ENCODE measurements around the gene TCF7L1.

TCF7L1 gene

DNA sequence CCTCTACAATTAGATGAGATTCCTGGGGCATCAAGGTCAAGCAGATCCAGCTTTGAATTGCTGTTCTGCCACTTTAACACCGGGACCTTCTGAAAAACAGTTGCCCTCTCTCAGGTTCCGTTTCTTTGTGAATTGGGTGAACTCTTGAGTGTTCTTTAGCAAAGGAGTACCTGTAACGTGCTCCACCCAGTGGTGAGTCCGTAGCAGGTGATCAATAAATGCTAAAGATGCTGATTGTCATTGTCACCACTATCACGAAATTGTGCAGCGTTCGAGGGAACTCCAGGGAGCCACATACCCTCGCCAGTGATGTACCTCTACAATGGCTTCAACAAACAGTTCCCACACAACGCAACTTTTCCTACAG, 81.9 kb downstream of the TCF7L1 start:
- H3K9me3 ChIP-seq: no peaks in the 10 kb centered on the region
- peaks cover 9% of the 10 kb centered on the region for H3K4me1 ChIP-seq
- H3K4me3 ChIP-seq: no peak overlapping the region
- no peak overlapping the region for H3K27ac ChIP-seq
- H3K9ac ChIP-seq: no peak overlapping the region
- no peaks in the 10 kb centered on the region for H3K27me3 ChIP-seq
- no peak for TF ChIP-seq Cebpa-rat (IDR thresholded peaks at IDR 0.05)
- H3K4me2 ChIP-seq: no peak overlapping the region
- no peaks in the 10 kb centered on the region for H4K20me1 ChIP-seq
- no peaks in the 10 kb centered on the region for H3K36me3 ChIP-seq

DNA sequence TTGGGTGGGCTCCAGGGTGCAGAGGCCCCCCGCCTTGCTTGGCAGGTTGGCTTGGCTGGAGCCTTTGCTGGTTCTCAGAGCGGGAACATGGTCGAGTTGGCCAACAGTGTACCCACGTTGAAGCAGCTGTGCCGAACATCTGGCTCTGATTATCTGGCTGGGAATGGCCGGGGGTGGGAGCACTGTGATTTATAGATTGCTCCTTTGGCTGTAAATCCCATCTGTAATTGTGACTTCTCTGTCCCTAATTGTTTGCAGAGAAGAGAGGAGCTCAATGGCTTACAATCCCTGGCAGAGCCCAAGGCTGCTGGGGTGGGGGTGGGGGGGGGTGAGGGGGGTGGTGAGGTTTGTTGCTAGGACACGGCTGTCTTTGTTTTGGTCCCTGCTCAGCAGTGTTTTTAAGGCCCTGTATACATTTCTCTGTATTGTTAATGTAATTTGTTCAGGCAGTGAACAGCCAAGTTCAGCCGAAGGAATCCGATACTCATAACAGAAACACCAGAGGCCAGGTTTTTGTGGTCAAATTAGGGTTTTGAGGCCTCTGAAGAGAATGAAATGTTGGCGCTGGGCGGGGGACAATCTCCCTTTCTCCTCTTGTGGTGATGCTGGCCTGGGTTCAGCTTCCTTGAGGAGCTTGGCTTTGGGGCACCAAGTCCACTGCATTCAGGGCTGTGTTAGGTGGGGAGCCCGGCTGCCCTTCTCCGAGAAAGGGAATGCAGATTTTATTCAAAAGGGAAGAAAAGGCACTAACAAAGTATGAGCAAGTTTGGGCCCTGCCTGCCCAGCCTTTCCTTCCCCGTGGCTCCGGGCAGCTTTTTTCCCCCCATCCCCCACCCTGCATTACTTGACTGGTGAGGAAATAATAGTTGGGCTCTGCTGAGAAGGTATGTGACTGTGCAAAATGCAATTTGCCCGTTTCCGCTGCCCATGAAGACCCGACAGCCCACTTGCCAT, 82.5 kb downstream of the TCF7L1 start:
- TF ChIP-seq Cebpa-rat (IDR thresholded peaks at IDR 0.05): no peak
- H3K4me2 ChIP-seq: no peak overlapping the region
- H3K36me3 ChIP-seq: no peaks in the 10 kb centered on the region
- no peaks in the 10 kb centered on the region for H4K20me1 ChIP-seq
- no peak overlapping the region for H3K4me3 ChIP-seq
- H3K9me3 ChIP-seq: no peaks in the 10 kb centered on the region
- H3K4me1 ChIP-seq: peaks cover 9% of the 10 kb centered on the region
- H3K27me3 ChIP-seq: no peaks in the 10 kb centered on the region
- no peak overlapping the region for H3K9ac ChIP-seq
- H3K27ac ChIP-seq: no peak overlapping the region

DNA sequence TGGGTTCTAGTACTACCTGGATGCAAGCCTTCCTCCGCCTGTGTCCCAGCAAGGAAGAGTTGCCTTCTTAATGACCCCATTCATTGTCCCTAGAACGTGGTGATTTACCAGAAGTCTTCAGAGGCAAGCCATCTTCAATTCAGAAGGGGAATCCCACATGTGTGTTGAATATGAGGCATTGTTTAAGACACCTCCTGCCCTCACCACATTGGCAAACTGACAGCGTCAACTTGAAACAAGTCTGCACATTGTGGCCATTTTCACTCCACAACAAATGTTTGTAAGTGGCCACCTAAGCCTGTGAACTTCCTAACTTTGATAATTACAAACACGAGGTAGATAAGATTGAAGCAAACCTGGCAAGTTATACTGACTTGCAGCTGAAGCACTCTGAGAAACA, 83.7 kb downstream of the TCF7L1 start:
- no peak overlapping the region for H3K9ac ChIP-seq
- H3K4me2 ChIP-seq: no peak overlapping the region
- TF ChIP-seq Cebpa-rat (IDR thresholded peaks at IDR 0.05): no peak
- H3K27me3 ChIP-seq: no peaks in the 10 kb centered on the region
- H3K27ac ChIP-seq: no peak overlapping the region
- H3K9me3 ChIP-seq: no peaks in the 10 kb centered on the region
- H3K4me1 ChIP-seq: peaks cover 9% of the 10 kb centered on the region
- no peaks in the 10 kb centered on the region for H3K36me3 ChIP-seq
- no peaks in the 10 kb centered on the region for H4K20me1 ChIP-seq
- H3K4me3 ChIP-seq: no peak overlapping the region

DNA sequence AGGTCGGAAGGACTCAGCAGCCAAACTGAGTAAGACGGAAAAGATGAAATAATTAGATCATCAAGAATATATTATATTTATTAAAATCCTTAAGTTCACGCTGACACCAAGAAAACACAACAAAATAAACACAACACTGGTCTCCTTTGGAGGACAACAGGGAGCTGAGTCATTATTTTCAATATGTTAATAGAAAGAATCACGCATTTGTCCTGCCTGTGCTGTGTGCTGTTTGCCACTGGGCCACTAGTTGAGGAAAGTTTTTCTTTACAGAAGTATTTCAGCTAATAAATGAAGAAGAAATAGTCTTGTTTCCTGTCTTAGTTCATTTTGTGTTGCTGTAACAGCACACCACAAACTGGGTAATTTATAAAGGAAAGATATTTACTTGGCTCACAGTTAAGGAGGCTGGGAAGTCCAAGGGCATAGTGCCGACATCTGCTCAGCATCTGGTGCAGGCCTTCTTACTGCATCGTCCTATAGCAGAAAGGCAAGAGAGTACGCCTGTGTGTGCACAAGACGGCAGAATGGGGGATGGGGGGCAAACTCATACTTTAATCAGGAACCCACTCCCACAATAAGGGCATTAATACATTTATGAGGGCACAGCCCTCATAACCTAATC, 88.0 kb downstream of the TCF7L1 start:
- Histone ChIP-seq H3K4me2 (no peak overlapping the region), H3K4me1 (no peaks in the 10 kb centered on the region), H3K4me3 (no peak overlapping the region), H3K9ac (no peak overlapping the region), H3K9me3 (no peaks in the 10 kb centered on the region), H3K27ac (no peak overlapping the region), H3K36me3 (no peaks in the 10 kb centered on the region), H3K27me3 (no peaks in the 10 kb centered on the region), H4K20me1 (no peaks in the 10 kb centered on the region)
- TF ChIP-seq Cebpa-rat (IDR thresholded peaks at IDR 0.05): no peak

DNA sequence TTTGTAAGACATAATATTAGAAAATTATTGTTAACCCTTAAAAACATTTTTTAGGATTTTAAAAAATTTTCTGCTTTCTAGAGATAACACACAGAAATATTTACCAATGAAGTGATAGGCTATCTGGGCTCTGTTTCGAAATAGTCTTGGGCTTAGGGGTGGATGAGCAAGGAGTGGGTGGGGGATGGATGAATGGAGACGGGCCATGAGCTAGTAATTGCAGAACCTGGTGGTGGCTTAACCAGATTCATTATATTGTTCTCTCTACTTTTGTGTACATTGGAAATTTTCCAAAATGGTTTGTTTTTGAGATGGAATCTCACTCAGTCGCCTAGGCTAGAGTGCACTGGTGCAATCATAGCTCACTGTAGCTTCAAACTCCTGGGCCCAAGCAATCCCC, 89.6 kb downstream of the TCF7L1 start:
- no peaks in the 10 kb centered on the region for H3K9me3 ChIP-seq
- H3K4me3 ChIP-seq: no peak overlapping the region
- H3K27me3 ChIP-seq: no peaks in the 10 kb centered on the region
- H4K20me1 ChIP-seq: no peaks in the 10 kb centered on the region
- no peak for TF ChIP-seq Cebpa-rat (IDR thresholded peaks at IDR 0.05)
- no peak overlapping the region for H3K9ac ChIP-seq
- no peaks in the 10 kb centered on the region for H3K4me1 ChIP-seq
- no peak overlapping the region for H3K27ac ChIP-seq
- no peaks in the 10 kb centered on the region for H3K36me3 ChIP-seq
- H3K4me2 ChIP-seq: no peak overlapping the region

DNA sequence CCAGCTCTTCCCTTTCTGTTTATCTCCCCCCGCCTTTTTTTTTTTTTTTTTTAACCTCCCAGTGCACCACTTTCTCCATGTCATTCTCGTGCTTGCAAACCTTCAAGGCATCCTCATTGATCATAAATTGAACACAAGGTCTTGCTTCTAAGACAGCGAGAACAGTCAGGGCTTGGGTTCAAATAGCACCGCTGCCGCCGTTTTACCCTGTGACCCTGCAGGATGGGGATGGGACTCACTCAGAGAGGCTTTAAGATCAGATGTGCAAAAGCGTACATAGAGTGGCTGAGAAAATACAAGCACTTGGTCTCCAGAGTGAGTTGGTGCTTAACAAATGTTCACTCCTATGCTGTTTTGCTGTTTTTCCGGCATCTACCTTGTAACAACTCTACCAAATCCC, 93.6 kb downstream of the TCF7L1 start:
- H3K4me3 ChIP-seq: no peak overlapping the region
- no peak overlapping the region for H3K9ac ChIP-seq
- H3K4me1 ChIP-seq: no peaks in the 10 kb centered on the region
- no peaks in the 10 kb centered on the region for H3K27me3 ChIP-seq
- H3K36me3 ChIP-seq: no peaks in the 10 kb centered on the region
- H4K20me1 ChIP-seq: no peaks in the 10 kb centered on the region
- TF ChIP-seq Cebpa-rat (IDR thresholded peaks at IDR 0.05): no peak
- no peak overlapping the region for H3K27ac ChIP-seq
- H3K4me2 ChIP-seq: no peak overlapping the region
- no peaks in the 10 kb centered on the region for H3K9me3 ChIP-seq

DNA sequence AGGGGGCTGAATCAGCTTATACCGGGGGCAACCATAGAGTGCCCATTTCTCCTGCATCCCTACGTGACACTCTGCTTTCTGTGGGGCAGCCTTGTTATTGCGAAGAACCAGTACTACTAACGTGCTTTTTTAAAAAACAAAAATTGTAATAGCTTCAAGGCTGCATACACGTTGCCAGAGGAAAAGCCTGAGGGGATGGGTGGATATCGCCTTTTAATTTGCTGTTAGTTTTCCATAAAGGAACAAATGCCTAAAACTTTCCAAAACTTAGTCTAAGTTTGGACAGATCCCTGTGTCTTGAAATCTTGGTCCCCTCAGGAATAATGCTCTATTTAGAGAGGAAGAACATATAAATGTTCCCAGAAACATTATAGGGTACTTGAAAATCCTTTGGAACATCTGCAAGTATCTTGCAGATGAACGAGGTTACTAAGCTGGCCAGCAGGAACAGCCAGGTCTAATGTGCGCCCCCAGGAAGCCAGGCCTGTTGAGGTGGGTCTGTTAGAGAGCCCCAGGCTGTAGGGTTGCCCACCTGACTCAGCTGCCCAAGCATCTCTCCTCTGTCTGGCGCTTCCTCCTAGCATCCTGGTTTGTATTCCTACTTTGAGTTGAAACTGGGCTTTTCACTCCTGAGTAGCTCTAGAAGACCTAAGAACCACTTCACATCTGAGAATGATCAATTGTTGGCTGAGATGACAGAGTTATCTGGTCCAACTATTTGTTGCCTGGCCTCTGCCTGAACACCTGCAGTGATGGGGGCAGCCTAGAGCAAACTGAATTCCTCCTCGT, 97.7 kb downstream of the TCF7L1 start:
- Histone ChIP-seq H3K36me3 (no peaks in the 10 kb centered on the region), H3K27me3 (no peaks in the 10 kb centered on the region), H3K9me3 (no peaks in the 10 kb centered on the region), H3K27ac (no peak overlapping the region), H3K4me2 (no peak overlapping the region), H3K9ac (no peak overlapping the region), H4K20me1 (no peaks in the 10 kb centered on the region), H3K4me3 (no peak overlapping the region), H3K4me1 (no peaks in the 10 kb centered on the region)
- no peak for TF ChIP-seq Cebpa-rat (IDR thresholded peaks at IDR 0.05)

DNA sequence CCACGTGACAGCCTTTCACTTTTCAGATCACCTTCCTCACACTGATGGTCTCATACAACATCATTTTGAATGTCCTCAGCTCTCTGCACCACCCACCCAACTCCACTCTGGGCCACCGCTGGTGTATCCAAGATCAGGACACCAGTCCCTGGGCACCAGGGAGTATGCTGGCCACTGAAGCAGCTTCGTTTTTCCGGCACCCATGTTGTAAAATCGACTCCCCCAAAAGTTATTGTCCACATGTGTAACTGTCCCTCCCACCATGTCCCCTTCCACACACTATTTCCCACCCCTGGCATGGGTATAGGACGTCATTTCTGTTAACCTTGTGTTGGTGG, 98.2 kb downstream of the TCF7L1 start:
- Histone ChIP-seq H3K4me1 (no peaks in the 10 kb centered on the region), H3K4me3 (no peak overlapping the region), H3K4me2 (no peak overlapping the region), H3K9ac (no peak overlapping the region), H4K20me1 (no peaks in the 10 kb centered on the region), H3K9me3 (no peaks in the 10 kb centered on the region), H3K36me3 (no peaks in the 10 kb centered on the region), H3K27me3 (no peaks in the 10 kb centered on the region), H3K27ac (no peak overlapping the region)
- no peak for TF ChIP-seq Cebpa-rat (IDR thresholded peaks at IDR 0.05)

DNA sequence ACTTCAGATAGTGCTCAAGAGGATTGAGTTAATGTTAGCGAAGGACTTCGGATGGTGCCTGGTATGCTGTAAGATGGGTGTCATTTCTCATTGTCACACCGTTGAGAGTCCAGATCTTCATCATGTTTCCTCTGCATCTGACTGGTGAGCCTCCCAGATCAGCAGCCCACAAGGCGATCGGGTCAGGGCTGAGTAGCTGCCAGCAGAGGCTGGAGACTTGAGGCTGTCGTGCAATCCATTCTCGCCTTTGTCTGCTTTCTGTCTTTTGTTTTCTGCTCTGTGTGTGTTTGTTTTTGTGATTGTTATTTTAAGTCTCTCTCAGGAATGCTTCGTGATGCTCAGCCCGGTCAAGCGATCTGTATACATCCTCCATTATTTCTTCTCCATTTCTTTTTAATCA, 98.8 kb downstream of the TCF7L1 start:
- Histone ChIP-seq H3K4me1 (no peaks in the 10 kb centered on the region), H3K27ac (no peak overlapping the region), H3K4me3 (no peak overlapping the region), H3K9me3 (no peaks in the 10 kb centered on the region), H3K4me2 (no peak overlapping the region), H3K27me3 (no peaks in the 10 kb centered on the region), H4K20me1 (no peaks in the 10 kb centered on the region), H3K9ac (no peak overlapping the region), H3K36me3 (no peaks in the 10 kb centered on the region)
- no peak for TF ChIP-seq Cebpa-rat (IDR thresholded peaks at IDR 0.05)

DNA sequence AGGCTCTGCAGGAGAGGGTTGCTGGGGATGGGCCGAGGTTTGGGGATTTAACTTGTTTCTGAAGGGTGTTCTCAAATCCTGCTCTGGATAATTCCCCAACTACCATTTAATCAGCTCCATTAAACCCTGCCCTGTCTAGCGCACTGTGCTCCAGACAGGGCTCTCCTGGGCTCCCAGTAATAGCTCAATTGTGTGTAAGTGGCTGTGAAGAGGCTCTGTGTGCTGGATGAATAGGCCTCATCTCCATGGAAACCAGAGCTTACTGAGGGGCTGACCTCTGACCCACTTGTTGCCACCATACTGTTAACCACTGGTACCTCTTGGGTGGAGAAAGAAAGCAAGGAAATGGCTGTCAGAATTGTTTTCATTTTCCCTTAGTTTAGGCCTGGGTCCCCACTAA, 101.7 kb downstream of the TCF7L1 start:
- no peaks in the 10 kb centered on the region for H3K4me1 ChIP-seq
- no peak overlapping the region for H3K4me2 ChIP-seq
- no peak overlapping the region for H3K9ac ChIP-seq
- no peaks in the 10 kb centered on the region for H3K27me3 ChIP-seq
- H3K9me3 ChIP-seq: no peaks in the 10 kb centered on the region
- no peak for TF ChIP-seq Cebpa-rat (IDR thresholded peaks at IDR 0.05)
- H4K20me1 ChIP-seq: no peaks in the 10 kb centered on the region
- H3K27ac ChIP-seq: no peak overlapping the region
- H3K4me3 ChIP-seq: no peak overlapping the region
- no peaks in the 10 kb centered on the region for H3K36me3 ChIP-seq
